Measurements from ENCODE around the gene LRP5.

The LRP5 gene

DNA sequence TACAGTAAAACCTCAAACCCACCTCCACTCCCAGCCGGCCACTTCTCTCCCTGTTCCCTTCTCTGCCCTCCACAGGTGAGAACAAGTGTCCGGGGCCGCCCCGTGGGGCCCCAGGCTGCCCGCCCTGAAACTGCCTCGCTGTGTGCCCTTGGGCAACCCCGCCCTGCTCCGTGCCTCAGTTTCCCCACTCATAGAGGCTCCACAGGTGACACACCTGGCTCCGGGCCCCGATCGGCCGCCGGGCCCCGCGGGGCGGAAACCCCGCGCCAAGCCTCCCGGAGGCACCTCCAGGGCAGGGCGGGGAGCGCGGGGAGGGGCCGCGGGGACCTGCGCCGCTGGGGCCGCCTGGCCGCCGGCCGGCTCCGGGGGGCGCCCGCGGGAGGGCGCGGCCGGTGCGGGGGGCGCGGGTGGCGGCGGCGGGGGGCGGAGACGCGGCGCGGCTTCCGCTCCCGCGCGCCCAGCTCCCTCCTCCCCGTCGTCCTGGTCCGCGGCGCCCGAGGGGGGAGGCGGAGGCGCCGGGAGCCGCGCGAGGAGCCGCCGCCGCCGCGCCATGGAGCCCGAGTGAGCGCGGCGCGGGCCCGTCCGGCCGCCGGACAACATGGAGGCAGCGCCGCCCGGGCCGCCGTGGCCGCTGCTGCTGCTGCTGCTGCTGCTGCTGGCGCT, at the start of gene LRP5:
Gene LRP5 (plus strand): TSS at position 475 of the 663 bp plus-strand sequence. CDS start 124 bp downstream, at position 599.
- Histone ChIP-seq H3K27me3 (ENCODE audit: insufficient read depth, low read depth) (no peaks in the 10 kb centered on the region), H3K4me3 (IDR thresholded peaks at IDR 0.05; ENCODE audit: insufficient read depth, low read depth, low read length) (no peak within 1 kb of the TSS), H3K36me3 (ENCODE audit: insufficient read depth) (no peaks in the 10 kb centered on the region), H3K4me1 (ENCODE audit: low read depth, poor library complexity, severe bottlenecking) (peaks cover 22% of the 10 kb centered on the region), H3K79me2 (ENCODE audit: insufficient read depth, low read depth) (no peaks in the 10 kb centered on the region; the same call in 1 of the 2 replicates), H3K4me2 (peak within 1 kb of the TSS; percentile 94), H3K9ac (peak within 1 kb of the TSS; percentile 80; the same call in 1 of the 2 replicates), H2AFZ (ENCODE audit: low read depth) (peak within 1 kb of the TSS; percentile 85), H3K27ac (no peak within 1 kb of the TSS), H4K20me1 (ENCODE audit: insufficient read depth) (no peaks in the 10 kb centered on the region)
- TF ChIP-seq, protein P1, sequence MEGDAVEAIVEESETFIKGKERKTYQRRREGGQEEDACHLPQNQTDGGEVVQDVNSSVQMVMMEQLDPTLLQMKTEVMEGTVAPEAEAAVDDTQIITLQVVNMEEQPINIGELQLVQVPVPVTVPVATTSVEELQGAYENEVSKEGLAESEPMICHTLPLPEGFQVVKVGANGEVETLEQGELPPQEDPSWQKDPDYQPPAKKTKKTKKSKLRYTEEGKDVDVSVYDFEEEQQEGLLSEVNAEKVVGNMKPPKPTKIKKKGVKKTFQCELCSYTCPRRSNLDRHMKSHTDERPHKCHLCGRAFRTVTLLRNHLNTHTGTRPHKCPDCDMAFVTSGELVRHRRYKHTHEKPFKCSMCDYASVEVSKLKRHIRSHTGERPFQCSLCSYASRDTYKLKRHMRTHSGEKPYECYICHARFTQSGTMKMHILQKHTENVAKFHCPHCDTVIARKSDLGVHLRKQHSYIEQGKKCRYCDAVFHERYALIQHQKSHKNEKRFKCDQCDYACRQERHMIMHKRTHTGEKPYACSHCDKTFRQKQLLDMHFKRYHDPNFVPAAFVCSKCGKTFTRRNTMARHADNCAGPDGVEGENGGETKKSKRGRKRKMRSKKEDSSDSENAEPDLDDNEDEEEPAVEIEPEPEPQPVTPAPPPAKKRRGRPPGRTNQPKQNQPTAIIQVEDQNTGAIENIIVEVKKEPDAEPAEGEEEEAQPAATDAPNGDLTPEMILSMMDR (conservative IDR thresholded peaks at IDR 0.05; ENCODE audit: low read depth, low read length): no peak

DNA sequence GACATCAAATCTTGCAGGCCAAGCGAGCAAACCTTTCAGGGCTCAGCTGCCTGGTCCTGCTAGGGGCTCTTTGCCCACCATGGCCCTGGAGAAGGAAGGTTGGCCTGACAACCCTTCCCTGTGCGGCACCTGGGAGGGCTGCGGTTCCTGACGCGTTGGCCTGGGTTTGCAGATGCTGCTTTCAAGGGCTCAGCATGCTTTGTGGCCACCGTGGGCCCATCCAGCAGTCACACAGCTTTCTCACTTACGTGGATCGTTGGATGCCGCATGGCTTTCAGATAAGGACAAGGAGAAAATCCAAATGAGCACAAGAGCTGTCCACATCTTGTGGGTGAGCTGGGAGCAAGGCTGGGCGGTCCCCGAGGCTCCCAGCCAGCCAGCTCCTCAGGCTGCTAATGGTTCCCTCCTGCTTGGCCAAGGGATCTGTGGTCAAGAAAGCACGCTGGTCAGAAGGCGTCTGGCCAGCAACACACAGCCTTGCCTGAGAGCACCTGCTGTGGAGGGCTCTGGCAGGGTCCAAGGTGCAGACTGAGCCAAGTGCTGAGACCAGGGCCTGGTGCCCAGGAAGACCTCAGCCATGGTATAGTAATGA, 48.9 kb upstream of the LRP5 start:
- Histone ChIP-seq H3K36me3 (ENCODE audit: insufficient read depth) (peaks cover 8% of the 10 kb centered on the region; the same call in 1 of the 2 replicates), H3K4me2 (no peak overlapping the region), H3K27ac (no peak overlapping the region), H3K4me1 (ENCODE audit: low read depth, poor library complexity, severe bottlenecking) (peaks cover 38% of the 10 kb centered on the region), H3K9ac (no peak overlapping the region), H3K79me2 (ENCODE audit: insufficient read depth, low read depth) (peaks cover 20% of the 10 kb centered on the region; the same call in 1 of the 2 replicates), H3K4me3 (IDR thresholded peaks at IDR 0.05; ENCODE audit: insufficient read depth, low read depth, low read length) (no peak overlapping the region), H2AFZ (ENCODE audit: low read depth) (no peak overlapping the region), H4K20me1 (ENCODE audit: insufficient read depth) (no peaks in the 10 kb centered on the region), H3K27me3 (ENCODE audit: insufficient read depth, low read depth) (no peaks in the 10 kb centered on the region)
- TF ChIP-seq, protein P1 (conservative IDR thresholded peaks at IDR 0.05; ENCODE audit: low read depth, low read length): no peak

DNA sequence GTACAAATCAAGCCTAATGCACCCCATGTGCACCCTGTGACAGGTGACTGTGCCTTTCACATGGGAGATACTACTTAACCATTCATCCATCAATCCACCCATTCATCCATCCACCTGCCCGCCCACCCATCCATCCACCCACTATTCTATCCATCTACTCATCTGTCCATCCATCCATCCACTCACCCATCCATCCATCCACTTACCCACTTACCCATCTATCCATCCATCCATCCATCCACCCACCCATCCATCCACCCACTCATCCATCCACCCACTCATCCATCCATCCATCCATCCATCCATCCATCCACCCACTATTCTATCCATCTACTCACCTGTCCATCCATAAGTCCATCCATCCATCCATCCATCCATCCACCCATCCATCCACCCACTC, 48.1 kb upstream of the LRP5 start:
- H3K4me2 ChIP-seq: no peak overlapping the region
- H3K79me2 ChIP-seq (ENCODE audit: insufficient read depth, low read depth): peaks cover 27% of the 10 kb centered on the region
- H2AFZ ChIP-seq (ENCODE audit: low read depth): no peak overlapping the region
- H4K20me1 ChIP-seq (ENCODE audit: insufficient read depth): no peaks in the 10 kb centered on the region
- TF ChIP-seq, protein P1 (conservative IDR thresholded peaks at IDR 0.05; ENCODE audit: low read depth, low read length): no peak
- H3K27ac ChIP-seq: no peak overlapping the region
- peaks cover 45% of the 10 kb centered on the region for H3K4me1 ChIP-seq (ENCODE audit: low read depth, poor library complexity, severe bottlenecking)
- no peak overlapping the region for H3K9ac ChIP-seq
- peaks cover 8% of the 10 kb centered on the region; the same call in 1 of the 2 replicates for H3K36me3 ChIP-seq (ENCODE audit: insufficient read depth)
- no peaks in the 10 kb centered on the region for H3K27me3 ChIP-seq (ENCODE audit: insufficient read depth, low read depth)
- H3K4me3 ChIP-seq (IDR thresholded peaks at IDR 0.05; ENCODE audit: insufficient read depth, low read depth, low read length): no peak overlapping the region

DNA sequence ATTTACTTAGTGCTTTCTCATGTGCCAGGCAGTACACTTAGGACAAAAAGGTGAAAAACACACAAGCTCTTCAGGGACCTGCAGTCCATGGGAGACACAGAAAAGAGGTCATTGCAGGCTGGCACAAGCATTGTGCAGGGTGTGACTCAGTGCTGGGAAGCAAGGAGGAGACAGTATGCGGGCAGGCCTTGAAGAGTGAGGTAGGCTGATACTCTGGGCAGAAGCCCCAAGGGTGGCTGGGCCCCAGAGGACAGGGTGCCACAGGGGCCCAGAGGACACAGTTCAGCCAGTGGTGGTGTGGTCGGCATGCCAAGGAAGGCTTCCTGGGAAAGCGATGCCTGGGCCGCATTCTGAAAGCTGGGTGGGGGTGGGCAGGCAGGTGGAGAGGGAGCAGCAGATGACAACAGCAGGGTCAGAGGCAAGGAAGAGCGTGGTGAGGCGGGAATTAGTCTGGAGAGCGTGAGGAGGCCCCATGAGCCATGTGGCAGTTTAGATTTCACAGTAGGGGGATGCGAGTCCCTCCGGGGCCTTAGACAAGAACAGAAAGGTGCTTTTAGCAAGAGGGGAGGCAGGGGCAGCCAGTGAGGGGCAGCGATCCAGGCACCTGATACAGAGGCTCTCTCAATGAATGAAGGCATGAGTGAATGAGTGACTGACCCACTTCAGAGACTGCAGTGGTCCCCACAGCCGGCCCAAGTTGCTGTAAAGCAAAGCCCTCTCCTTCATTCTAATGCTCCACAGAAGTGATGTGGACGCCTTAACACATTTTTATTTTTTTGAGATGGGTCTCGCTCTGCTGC, 47.5 kb upstream of the LRP5 start:
- H3K9ac ChIP-seq: no peak overlapping the region
- H3K4me3 ChIP-seq (IDR thresholded peaks at IDR 0.05; ENCODE audit: insufficient read depth, low read depth, low read length): no peak overlapping the region
- H3K4me1 ChIP-seq (ENCODE audit: low read depth, poor library complexity, severe bottlenecking): peaks cover 52% of the 10 kb centered on the region
- H2AFZ ChIP-seq (ENCODE audit: low read depth): no peak overlapping the region
- H3K27ac ChIP-seq: peak overlapping the region; percentile 100
- peaks cover 34% of the 10 kb centered on the region for H3K79me2 ChIP-seq (ENCODE audit: insufficient read depth, low read depth)
- peaks cover 8% of the 10 kb centered on the region; the same call in 1 of the 2 replicates for H3K36me3 ChIP-seq (ENCODE audit: insufficient read depth)
- H4K20me1 ChIP-seq (ENCODE audit: insufficient read depth): no peaks in the 10 kb centered on the region
- TF ChIP-seq, protein P1 (conservative IDR thresholded peaks at IDR 0.05; ENCODE audit: low read depth, low read length): no peak
- peak overlapping the region; percentile 100 for H3K4me2 ChIP-seq
- no peaks in the 10 kb centered on the region for H3K27me3 ChIP-seq (ENCODE audit: insufficient read depth, low read depth)

Data from KMS-11 (cell line).